Activated CD4-positive, alpha-beta T cell treated with anti-CD3 and anti-CD28 coated beads, Interleukin-2, Interleukin-6, amounts not matched to agents 100 ng/mL and 50 ng/mL, durations not matched to agents 16 hours and 8 hours (primary cell): Measurements from ENCODE around the gene APOBEC3H.

Experiments used
- DNase-seq: peaks from one replicate; pipeline ENCODE4 v3.0.0-alpha.2; 2020

APOBEC3H gene

DNA sequence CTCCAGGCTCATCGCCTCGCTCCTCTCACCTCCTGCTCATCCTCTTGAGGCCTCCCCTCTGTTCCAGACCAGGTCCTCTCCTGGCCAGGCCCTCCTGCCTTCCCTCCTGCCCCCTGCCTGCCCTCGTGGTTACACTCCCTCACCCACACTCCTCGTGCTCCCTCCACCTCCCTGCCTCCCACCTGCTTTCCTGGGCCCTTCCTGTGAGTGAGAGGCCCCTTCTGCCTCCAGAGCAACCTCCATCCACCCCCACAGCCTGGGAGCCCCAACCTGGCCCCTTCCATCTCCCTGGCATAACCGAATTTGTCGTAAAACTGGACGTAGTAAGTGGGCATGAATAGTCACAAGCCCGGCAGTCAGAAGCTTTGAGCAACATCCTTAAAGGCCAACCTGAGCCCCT lies 15.4 kb upstream of the APOBEC3H start:
- no peak for DNase-seq

DNA sequence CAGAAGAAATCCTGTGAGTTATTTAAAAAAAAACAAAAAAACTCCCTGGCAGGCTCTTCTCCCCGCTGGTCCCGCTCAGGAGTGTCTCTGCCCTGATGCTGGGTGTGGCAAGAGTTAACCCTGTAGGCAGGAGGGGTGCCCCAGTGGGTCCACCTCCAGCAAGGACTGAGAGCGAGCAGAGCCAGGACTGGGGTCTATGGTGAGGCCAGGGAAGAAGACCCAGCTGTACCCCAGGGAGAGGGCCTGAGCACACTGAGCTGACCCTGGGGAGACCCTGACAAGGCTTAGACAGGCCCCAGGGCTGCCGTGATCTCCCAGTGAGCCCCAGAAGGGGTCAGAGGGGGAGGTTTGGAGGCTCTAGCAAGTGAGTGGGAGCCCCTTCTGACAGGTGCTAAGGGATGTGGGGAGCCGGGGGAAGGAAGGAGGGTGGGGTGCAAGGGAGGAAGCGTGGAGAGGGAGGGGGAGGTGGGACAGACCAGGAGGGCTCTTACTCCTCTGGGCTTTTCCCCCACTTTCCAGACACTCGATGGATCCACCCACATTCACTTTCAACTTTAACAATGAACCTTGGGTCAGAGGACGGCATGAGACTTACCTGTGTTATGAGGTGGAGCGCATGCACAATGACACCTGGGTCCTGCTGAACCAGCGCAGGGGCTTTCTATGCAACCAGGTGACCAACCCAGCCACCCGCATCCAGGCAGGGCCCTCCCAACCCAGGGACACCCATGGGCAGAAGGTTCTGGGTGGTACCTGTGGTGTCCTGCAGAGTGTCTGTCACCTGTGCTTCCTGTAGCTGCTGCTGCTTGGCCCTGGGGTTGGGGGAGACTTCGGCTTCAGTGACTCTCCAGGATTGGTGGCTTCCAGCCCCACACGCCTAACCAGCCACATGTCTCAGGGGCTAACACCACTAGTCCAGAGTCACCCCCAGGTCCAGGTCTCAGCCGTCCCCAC lies 13.6 kb upstream of the APOBEC3H start:
- DNase-seq, result no peak

DNA sequence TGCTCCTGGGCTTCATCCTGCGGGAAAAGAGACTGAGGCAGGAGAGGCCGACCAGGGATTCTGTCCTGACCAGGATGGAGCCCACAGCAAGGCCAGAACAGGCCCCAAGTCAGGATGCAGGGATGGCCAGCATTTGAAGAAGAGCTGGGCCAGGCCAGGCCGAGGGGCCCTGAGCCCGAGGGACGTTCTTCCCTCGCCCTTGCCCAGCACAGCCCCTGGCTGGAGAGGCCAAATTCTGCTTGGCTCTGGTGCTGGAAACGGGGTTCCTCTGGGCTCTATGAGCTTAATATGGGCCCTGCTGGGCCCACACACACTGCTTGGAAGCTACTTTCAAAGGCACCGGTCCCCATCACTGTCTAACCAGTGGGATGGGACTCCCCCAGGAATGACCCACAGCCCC lies 12.4 kb upstream of the APOBEC3H start:
- no peak for DNase-seq

DNA sequence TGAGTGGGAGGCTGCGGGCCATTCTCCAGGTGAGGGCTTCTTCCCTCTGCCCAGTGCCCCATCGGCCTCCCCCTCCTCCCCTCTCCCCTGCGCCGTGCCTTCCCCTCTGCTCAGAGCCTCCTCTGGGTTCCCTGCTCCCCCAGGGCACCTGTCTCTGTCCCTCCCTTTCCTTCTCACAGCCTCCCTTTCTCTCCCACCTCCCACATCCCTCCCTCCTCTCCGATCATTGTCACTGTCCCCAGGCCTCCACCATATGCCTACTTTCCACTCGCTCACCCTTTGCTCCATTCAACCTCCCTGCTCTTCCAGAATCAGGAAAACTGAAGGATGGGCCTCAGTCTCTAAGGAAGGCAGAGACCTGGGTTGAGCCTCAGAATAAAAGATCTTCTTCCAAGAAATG lies 9.9 kb upstream of the APOBEC3H start:
- no peak for DNase-seq

DNA sequence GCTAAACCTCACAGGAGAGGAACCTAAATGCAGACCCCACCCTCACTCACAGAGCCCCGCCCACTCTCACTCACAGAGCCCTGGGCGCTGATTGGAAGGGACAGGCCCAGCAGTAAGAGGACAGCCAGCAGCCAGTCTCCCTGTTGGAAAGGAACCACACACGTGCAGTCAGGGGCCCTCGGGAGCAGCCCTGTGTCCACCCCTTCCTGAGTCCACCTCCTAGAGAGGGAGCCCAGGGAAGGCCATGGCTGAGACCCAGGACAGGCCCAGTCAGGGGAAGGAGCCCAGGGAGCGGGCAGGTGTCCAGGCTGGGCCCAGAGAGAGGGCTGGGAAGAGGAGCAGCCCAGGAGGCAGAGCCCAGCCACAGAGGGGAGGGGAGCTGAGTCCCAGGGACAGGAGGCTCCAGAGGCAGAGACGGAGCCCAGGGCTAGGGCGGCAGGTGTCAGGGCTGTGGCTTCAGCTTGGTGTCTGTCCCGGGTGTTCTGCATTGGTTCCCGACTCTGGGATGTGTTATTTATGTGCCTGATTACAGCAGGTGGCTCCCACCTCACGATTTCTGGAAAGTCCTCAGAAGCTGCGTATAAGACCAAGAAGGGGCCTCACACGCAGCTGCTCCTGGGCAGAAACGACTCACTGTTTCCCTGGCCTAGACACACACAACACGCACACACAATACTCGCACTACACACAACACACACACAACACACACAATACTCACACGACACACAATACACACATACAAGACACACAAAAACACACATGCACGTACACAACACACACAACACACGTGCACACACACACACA lies 9.0 kb upstream of the APOBEC3H start:
- peak; percentile 37 for DNase-seq

DNA sequence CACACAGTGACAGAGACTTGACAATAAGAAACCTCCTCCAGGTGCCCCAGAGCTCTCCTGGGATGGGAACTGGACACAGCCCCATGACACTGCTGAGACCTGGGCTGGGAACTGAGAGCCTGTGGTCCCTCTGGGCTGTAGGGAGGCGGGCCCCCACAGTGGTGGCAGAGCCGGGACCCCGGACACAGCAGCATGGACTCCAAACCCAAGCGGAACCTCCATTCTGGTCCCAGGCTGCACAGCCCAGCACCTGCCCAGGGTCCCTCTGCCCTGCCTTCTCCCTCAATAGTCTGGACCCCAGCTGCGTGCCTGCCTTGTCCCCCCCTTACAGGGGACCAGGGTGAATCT lies 8.4 kb upstream of the APOBEC3H start:
- no peak for DNase-seq

DNA sequence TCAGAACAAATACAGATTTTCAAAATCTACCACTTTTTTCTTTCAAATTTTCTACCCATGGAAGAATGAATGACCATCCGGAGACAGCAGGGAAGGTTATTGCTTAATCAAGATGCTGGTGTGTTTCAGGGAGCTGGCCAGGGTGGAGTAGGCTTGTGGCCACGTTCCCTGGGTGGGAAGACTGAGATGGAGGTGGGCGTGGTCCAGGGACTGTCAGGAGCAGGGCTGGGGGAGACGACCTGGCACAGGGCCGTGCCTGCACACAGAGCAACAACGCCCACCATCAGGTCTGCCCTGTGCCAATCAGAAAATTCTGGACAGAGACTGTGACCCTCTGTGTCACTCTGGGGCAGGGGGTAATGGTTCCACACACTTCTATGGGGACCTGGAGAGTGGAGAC lies 7.1 kb upstream of the APOBEC3H start:
- no peak for DNase-seq

DNA sequence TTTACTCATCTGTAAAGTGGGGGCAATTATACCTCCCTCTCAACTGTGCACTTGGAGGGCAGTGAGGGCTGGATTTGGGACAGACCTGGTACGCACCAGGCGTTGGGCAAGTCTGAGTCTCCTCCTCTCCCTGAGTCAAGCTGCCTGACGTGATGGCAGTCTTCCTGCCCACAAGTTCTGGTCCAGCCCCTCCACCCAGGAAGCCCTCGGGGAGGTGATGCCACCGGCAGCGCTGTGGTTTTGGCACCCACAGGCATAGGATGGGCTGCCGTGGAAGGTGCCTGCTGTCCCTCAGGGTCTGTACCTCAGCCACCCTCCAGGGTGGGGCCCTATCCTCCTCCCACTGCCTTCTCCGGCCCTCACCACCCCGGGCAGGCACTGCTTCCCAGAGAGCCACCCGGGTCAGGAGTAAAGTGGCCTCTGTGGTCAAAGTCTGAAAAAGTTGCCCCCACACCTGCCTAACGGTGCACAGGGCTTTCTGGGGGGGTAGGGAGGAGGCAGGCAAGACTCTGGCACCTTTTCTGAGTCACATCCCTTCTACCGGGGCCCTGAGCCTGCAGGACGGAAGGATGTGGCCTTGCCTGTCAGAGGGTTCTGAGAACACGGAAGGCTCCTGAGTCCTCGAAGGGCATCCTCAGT lies 6.5 kb upstream of the APOBEC3H start:
- DNase-seq, result peak; percentile 97

DNA sequence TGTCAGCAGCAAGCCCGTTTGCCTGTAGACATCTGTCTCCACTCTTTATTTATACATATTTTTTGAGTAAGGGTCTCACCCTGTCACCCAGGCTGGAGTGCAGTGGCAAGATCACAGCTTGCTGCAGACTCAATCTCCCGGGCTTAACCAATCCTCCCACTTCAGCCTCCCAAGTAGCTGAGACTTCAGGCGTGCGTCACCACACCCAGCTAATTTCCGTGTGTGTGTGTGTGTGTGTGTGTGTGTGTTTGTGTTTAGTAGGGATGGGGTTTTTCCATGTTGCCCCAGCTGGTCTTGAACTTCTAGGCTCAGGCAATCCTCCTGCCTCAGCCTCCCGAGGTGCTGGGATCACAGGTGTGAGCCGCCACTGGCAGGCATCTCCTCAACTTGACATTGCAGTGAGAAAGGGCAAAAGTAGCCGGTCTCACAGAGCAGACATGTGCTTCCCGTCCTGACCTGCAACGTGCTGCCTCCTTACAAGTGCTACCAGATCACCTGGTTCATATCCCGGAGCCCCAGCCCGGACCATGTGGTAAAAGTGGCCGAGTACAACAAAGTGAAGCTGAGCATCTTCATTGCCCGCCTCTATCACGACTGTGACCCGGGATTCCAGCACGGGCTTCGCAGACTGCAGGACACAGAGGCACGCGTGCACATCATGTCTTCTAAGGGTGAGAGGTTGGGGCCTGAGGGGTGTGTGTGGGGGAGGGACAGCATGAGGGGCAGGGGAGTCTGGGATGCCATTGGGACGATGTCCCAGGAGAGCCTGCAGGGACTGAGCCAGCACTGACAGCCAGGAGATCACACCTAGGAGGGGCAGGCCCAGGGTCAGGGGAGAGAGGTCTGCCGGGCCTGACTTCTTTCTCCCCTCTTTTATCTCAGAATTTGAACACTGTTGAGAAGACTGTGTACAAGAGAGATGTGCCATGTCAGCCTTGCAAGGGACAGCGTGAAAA lies 5.6 kb upstream of the APOBEC3H start:
- DNase-seq, result peak; percentile 39

DNA sequence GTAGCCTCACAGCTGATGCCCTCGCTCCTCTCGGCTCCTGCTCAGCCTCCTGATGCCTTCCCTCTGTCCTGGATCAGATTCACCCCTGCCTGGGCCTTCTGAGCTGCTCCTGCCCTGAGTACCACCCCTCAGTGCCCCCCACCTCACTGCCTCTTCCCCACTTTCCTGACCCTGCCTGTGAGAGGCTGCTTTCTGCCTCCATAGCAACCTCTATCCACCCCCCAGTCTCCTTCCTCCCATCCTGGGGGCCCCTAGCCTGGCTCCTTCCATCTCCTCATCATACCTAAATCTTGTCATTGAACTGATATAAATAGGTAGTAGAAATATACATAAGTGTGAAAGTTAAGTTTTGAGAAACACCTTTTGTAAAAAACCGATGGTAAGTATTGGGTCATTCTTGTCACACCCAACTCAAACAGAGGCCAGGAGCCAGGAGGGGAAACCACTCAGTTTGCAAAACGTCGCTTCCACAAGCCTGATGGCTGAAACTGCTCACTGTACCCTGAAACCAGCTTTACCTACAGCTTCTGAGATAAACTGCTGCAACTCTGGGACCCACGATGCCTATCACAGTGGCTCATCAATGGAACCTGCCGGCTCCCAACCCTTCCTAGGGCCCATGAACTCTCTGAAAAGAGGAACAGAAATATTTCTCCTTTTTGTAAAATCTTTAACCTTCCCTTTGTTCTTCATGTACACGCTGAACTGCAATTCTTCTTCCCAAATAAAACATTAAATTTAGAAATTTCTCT lies 4.8 kb upstream of the APOBEC3H start:
- peak; percentile 79 for DNase-seq

DNA sequence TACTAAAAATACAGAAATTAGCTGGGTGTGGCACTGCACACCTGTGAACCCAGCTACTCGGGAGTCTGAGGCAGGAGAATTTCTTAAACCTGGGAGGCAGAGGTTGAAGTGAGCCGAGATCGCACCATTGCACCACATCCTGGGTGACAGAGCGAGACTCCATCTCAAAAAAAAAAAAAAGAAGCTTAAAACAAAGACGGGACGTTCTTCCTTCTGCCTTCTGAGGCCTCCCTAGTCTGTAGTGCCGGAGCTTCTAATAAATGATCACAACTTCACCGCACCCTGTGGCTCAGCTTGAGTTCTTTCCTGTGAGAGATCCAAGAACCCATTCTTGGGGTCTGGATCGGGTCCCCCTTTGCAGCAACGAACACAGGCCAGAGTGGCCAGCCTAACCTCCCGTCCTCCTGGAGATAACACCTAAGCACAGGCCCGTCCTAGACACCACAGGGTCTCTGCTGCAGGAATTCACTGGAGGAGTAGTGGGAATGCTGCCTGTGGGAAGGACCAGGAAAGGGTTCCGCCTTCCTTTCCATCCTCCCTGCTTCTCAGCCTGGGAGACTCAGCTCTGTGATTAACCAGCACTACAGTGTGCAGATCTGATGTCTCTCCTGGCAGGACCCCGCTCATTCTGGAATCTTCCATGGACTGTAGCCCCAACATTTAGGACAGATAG lies 2.2 kb upstream of the APOBEC3H start:
- DNase-seq, result peak; percentile 30

DNA sequence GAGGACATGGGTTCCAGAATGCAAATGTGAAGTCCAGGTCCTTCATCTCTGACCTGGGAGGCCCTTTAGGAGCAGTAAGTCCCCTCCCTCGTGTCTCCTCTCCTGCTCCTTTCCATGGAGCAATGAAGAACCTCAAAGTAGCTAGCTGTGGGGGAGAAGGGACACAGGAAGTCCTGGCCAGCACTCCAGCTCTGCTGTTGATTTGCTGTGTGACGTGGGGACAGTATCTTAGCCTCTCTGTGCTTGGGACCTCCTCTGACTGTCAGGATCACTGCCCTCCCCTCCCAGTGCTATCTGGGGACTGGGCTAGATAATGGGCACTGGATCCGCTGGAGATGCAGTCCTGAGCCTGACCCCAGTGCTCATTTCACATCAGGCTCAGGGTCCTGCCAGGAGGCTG lies 1.1 kb upstream of the APOBEC3H start:
- no peak for DNase-seq

DNA sequence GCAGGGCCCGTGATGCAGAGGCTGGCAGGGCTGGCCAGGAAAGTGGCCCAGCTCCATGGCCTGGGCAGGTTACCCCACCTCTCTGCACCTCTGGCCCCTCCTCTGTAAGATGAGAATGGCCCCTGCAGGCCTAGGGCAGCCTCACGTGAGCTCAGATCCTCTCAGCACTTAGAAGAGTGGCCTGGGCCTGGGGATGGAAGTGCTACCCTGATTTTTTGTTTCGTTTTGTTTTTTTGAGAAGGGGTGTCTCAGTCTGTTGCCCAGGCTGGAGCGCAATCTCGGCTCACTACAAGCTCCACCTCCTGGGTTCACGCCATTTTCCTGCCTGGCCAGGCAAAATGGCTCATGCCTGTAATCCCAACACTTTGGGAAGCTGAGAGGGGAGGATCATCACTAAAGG lies 982 bp downstream of the APOBEC3H start:
- DNase-seq, result no peak

DNA sequence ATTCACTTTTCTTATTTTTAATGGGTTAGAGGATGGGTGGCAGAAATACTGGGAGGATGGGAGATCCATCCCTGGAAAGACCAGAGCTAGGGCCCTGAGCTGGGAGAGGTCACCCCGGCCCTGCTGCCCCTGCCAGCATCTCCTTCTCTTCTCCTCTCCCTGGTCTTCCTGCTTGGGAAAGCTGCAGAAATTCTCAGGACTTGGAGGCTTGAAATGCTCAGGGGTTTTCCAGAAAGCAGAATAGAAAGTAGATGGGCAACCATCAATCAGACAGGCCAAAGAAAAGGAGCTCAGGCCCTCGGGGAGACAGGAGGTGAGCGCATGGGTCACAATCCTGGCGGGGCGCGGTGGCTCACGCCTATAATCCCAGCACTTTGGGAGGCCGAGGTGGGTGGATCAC lies 1.5 kb downstream of the APOBEC3H start:
- no peak for DNase-seq

DNA sequence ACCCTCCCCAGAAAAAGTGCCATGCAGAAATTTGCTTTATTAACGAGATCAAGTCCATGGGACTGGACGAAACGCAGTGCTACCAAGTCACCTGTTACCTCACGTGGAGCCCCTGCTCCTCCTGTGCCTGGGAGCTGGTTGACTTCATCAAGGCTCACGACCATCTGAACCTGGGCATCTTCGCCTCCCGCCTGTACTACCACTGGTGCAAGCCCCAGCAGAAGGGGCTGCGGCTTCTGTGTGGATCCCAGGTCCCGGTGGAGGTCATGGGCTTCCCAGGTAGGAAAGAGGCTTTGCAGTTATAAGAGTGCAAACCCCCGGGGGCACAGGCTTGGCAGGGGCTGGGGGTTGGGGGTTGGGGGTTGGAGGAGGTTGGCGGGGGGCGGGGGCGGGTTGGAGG lies 4.2 kb downstream of the APOBEC3H start:
- no peak for DNase-seq

DNA sequence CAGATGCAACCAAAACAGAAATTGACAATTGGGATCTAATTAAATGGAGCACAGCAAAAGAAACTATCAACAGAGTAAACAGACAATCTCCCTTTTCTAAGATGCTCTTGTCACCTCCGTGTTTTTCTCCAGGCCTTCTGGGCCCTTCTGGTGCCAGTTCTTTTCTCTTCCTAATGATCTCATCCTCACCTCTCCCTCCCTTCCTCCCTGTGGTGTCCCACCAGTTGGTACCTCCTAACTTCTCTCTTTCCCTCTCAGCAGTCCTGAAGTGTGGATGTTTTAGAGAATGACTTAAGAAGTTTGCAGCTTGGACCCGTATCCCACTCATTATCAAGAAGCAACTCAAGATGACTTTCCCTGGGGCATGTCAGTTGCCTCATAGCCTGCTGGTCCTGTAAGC lies 6.4 kb downstream of the APOBEC3H start:
- no peak for DNase-seq

DNA sequence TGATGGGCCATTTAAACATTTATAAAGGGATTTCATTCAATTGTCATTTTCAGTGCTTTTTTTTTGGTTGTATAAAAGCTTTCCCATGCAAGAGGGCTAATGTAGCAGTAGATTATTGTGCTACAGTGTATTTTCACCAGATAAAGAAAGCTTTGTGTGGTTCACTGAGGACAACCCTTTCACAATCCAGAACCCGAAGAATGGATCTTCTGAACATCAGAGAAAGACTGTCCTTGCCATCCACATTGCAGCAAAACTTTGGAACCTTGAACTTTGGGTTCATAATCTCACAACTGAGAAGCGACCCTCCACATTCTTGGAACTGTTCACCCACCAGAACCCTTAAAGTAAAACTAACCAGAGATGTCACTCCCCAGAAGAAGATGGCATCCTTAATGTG lies 9.3 kb downstream of the APOBEC3H start:
- DNase-seq, result no peak

DNA sequence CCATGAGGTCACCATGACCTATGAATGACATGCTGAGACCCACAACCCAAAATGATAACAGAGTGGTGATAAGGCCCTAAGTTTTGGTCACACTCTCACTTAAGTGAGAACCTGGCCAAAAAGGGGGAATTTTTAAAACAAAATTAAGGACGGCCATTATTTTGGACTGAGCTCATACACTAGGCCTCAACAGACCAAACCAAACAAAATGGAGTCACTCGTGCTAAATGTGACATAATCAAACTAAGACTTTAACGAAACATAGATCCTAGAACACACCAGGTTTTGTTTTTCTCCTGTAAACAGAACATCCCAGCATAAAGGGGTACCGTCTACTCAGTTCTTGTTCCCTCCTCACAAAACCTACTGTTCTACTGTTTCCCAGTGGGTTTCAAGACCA lies 11.4 kb downstream of the APOBEC3H start:
- DNase-seq, result no peak

DNA sequence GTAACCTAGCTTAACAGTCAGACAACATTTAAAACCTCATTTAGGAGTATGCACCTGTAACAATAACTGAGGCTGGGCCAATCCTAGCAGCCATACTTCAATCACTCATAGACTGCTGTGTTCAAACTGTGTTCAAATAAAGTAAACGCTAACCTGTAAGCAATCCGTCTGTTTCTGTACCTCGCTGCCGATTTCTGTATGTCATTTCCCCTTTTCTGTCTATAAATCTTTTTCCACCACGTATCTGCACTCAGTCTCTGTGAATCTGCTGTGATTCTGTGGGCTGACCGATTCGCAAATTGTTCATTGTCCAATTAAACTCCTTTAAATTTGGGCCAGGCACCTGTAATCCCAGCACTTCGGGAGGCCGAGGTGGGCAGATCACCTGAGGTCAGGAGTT lies 12.3 kb downstream of the APOBEC3H start:
- no peak for DNase-seq

DNA sequence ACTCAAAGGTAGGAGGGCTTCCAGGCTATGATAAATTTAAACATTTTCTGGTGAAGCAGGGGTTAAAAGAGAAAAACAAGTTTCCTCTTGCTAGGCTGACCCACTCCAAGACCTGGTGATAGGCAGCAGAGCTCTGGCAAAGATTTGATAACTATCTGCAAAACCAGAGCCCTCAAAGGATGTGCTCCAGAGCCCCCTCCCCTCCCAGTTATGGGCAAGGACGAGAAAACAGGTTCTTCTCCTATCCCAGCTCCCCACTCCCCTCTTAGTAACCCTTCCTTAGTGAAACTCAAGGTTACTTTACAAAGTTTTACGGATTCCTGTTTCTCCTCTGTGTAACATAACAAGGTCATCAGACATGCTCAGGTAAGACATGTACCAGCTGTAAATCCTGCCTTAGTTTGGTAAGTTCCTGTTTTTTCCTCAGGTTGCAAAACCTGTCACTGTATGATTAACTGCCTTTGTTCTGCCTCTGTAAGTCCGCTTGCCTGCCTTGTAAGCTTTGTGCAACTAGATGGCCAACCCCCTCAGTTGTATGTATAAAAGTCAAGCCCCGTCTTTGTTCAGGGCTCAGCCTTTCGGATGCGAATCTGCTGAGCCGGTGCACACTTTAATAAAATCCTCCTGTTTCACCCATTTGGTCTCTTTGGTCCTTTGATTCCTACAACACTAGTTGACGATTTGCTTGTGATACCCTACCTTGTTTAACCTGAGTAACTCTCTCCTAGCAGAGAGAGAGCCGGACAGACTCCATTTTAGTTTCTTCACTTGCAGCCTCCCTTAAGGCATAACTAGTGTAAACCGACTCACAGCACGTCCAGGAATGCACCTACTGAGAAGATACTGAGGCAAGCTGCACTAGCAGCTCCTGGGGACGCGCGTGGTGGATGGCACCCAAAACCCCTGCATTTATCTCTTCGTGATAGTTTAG lies 13.9 kb downstream of the APOBEC3H start:
- DNase-seq, result no peak
